ENCODE measurements around the gene SCGN. TPM values are rescaled to one million over a fixed set of nuclear protein-coding genes. Genes with fewer than 3 reads are reported as not detected.

SCGN gene
- total RNA-seq, 4 donors from 2014 or later: 4.1 to 13.0 (median 9.6) TPM

GRCh38 chr6:25732468-25733198, 80.6 kb downstream of the SCGN start:
- Histone ChIP-seq H3K36me3 (no peaks in the 10 kb centered on the region), H3K4me3 (no peak overlapping the region), H3K9me3 (peaks cover 0 to 5% (median 2%) of the 10 kb centered on the region in 4 donors), H3K4me1 (no peaks in the 10 kb centered on the region), H3K27ac (no peak overlapping the region), H3K27me3 (no peaks in the 10 kb centered on the region)
- DNase-seq: no peak
- no peak for TF ChIP-seq CTCF (IDR thresholded peaks at IDR 0.05)
- TF ChIP-seq POLR2A (IDR thresholded peaks at IDR 0.05): no peak

GRCh38 chr6:25735261-25735660, 83.2 kb downstream of the SCGN start:
- DNase-seq: no peak
- TF ChIP-seq CTCF (IDR thresholded peaks at IDR 0.05) (no peak), POLR2A (IDR thresholded peaks at IDR 0.05) (no peak)
- Histone ChIP-seq H3K9me3 (peaks cover 0 to 5% (median 2%) of the 10 kb centered on the region in 4 donors), H3K36me3 (no peaks in the 10 kb centered on the region), H3K27me3 (no peaks in the 10 kb centered on the region), H3K4me1 (no peaks in the 10 kb centered on the region), H3K4me3 (no peak overlapping the region), H3K27ac (no peak overlapping the region)

- Histone ChIP-seq H3K27me3 (no peaks in the 10 kb centered on the region), H3K4me1 (peaks cover 0 to 10% (median 0%) of the 10 kb centered on the region in 4 donors), H3K4me3 (no peak overlapping the region), H3K27ac (peak overlapping the region in 3 of 4 donors; percentile 2 to 53 (median 53)), H3K9me3 (no peaks in the 10 kb centered on the region), H3K36me3 (no peaks in the 10 kb centered on the region)
- TF ChIP-seq POLR2A (IDR thresholded peaks at IDR 0.05) (no peak), CTCF (IDR thresholded peaks at IDR 0.05) (no peak)
- peak in 1 of 3 donors; percentile 65 for DNase-seq
Measured at GRCh38 chr6:25743868-25744267, 91.9 kb downstream of the SCGN start.

GRCh38 chr6:25745836-25746235, 93.8 kb downstream of the SCGN start:
- TF ChIP-seq CTCF (IDR thresholded peaks at IDR 0.05) (no peak), POLR2A (IDR thresholded peaks at IDR 0.05) (no peak)
- no peak for DNase-seq
- Histone ChIP-seq H3K4me1 (peaks cover 0 to 18% (median 4%) of the 10 kb centered on the region in 4 donors), H3K9me3 (no peaks in the 10 kb centered on the region), H3K27ac (no peak overlapping the region), H3K4me3 (no peak overlapping the region), H3K36me3 (no peaks in the 10 kb centered on the region), H3K27me3 (no peaks in the 10 kb centered on the region)

- DNase-seq: peak in 1 of 3 donors; percentile 54
- Histone ChIP-seq H3K4me1 (peaks cover 0 to 18% (median 4%) of the 10 kb centered on the region in 4 donors), H3K4me3 (no peak overlapping the region), H3K27me3 (no peaks in the 10 kb centered on the region), H3K9me3 (no peaks in the 10 kb centered on the region), H3K27ac (peak overlapping the region in 1 of 4 donors; percentile 5), H3K36me3 (no peaks in the 10 kb centered on the region)
- TF ChIP-seq CTCF (IDR thresholded peaks at IDR 0.05) (peak in 4 of 6 experiments; percentile 10 to 73 (median 66)), POLR2A (IDR thresholded peaks at IDR 0.05) (no peak)
Measured at GRCh38 chr6:25746968-25747367, 95.0 kb downstream of the SCGN start.
